ENCODE measurements around the gene PLCD1.
"Not testable (repeated sequence)": the region's sequence is repeated elsewhere in the genome, so short reads cannot be mapped to it uniquely, and the experiment has no call there.

The PLCD1 gene

DNA sequence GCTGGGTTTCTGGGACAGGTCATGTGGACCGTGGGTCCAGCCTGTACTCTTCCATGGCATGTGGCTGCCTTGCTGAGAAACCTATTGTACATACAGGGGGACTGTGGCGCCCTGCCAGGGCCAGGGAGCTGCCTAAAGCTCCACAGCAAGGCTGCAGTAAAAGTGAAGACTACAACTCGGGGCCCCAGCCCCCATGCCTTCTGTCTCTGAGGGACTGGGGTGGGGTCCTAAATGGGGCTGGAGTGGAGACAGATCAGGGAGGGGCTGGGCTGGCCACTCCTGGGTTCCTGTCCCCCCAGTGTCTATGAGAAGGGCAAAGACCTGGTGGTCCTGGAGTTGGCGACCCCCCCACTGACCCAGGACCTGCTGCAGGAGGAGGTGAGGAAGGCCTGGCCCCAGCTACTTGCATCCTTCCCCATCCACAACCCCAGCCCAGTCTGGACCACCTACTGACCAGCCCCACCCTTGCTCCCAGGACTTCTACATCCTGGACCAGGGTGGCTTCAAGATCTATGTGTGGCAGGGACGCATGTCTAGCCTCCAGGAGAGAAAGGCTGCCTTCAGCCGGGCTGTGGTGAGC lies 31.6 kb downstream of the PLCD1 start:
- no peak for DNase-seq

DNA sequence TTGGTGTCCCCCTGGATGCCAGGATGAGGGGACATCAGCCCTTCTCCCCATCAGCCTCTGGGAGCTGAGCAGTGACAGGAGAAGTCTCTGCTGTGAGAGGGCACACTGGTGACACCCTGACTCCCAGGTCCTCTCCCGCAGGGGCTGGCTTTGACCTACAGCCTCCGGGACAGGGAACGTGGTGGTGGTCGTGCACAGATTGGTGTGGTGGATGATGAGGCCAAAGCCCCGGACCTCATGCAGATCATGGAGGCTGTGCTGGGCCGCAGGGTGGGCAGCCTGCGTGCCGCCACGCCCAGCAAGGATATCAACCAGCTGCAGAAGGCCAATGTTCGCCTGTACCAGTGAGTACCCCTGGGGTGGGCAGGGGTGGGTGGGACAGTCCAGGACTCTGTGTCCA lies 32.1 kb downstream of the PLCD1 start:
- DNase-seq = no peak

DNA sequence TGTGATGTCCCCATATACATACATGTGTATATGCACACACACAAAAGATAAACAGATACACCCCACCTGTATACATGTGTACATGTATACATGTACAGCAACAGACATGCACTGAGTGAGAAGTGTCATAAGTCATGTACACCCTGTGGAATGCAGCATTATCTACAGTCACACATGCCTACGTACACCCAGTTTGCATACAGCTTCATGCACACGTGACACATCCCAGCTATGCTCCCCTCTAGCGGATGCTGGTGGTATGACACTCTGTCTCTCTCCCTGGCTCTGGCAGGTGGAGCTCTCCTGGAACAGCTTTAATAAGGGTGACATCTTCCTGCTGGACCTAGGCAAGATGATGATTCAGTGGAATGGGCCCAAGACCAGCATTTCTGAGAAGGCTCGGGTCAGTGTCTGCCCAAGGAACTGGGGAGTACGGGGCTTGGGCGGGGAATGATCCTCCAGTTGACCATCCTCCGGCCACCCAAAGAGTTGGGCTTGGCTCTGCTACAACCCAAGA lies 32.6 kb downstream of the PLCD1 start:
- DNase-seq = peak; percentile 92

DNA sequence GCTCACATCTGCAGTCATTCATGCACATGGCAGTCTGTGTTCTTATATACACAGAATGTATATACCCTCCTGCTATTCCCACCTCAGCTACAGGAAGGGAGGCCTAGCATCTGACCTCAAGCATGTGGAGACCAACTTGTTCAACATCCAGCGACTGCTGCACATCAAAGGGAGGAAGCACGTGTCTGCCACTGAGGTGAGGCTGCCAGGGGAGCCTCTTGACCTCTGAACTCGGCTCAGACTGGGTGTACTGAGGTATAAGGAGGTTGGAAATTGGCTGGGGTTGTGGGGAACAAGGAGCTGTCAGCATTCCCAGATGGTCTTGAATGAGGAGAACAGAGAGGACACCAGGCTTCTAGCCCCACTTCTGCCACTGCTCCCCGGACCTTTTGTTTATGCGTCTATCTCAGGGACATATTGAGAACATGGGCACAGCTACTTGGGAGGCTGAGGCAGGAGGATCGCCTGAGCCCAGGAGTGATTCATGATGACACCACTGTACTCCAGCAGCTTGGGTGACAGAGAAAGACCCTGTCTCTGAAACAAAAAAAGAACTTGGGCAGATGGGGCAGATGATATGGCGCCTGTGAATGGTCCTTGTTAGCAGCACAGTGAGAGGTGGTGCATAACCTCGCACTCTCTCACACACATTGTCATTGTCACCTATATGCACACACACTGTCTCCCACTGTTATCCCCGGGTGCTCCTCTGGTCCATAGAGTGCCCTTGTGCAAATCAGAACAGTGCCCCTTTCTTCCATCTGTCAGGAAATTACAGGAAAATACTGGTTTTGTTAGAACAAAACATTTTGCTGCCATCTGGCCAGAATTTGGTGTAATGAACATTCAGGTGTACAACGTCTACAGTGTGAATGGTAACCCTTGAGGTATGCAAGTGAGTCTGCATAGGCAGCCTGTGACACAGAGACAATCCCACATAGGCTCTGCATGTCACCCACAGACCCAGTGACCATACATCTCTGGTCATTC lies 33.5 kb downstream of the PLCD1 start:
- no peak for DNase-seq

DNA sequence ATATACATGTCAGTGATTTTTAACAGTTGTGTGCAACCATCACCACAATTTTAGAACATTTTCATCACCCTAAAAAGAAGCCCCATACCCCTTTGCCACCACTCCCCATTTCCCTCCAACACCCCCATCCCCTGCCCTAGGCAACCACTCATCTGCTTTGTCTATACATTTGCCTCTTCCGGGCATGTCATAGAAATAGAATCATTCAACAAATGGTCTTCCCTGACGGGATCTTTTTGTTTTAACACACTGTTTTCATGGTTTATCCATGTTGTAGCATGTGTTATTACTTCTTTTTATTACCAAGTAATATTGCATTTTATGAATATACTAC lies 34.8 kb downstream of the PLCD1 start:
- no peak for DNase-seq

DNA sequence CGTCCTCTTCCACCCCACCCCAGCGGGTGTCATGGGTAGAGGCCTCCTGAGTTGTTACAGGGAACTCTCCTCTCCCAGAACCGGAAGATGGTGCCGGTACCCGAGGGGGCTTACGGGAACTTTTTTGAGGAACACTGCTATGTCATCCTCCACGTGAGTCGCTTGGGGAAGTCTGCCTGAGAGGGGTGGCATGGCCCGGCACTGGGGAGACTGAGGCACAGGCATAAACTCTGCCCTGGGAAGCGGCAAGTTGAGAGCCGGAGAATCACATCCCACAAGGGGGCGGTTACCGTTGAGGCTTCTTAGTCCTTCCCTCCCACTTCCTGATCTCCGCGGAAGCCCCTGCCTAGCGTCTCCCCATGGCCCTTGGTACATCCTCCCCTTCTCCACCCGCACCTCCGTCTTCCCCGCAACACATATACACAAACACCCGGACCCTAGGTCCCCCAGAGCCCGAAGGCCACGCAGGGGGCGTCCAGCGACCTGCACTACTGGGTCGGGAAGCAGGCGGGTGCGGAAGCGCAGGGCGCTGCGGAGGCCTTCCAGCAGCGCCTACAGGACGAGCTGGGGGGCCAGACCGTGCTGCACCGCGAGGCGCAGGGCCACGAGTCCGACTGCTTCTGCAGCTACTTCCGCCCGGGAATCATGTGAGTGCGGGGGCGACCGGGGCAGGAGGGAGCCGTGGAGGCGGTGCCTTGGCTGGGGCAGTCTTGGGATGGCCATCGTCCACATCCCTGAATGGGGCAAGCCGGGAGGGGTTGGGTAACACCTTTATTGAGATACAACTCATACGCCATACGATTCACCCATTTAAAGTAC lies 35.4 kb downstream of the PLCD1 start:
- peak; percentile 86 for DNase-seq

DNA sequence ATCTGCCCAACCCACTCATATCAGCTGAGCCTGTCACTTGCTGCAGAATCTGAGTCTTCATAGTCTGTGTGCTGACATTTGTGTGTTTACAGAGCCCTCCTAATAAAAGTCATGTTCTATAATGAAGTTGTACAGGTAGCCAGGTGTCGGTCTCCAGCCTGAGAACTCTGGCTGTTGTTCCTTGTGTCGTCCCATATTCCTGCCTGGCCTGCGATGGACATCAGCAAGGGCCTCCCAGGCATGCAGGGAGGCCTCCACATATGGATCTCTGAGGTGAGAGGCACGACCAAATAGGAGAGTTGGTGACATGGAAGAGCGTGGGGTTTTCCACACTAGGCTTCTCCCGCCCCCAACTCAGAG lies 36.0 kb downstream of the PLCD1 start:
- no peak for DNase-seq

DNA sequence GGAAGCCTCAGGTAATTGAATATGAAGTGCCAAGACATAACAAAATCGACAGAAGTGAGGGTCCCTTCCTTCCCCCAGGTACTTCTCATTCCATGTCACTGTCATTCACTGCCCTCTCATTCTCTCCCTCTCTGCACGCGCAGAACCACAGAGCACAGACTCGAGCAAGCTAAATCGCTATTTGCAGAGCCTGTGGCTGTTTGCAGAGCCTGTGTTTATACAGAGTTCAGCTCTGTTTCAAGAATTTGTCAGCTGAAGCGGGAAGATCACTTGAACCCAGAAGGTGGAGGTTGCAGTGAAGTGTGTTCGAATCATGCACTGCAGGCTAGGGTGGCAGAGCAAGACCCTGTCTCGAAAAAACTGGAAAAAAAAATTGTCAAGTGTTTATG lies 36.4 kb downstream of the PLCD1 start:
- no peak for DNase-seq

DNA sequence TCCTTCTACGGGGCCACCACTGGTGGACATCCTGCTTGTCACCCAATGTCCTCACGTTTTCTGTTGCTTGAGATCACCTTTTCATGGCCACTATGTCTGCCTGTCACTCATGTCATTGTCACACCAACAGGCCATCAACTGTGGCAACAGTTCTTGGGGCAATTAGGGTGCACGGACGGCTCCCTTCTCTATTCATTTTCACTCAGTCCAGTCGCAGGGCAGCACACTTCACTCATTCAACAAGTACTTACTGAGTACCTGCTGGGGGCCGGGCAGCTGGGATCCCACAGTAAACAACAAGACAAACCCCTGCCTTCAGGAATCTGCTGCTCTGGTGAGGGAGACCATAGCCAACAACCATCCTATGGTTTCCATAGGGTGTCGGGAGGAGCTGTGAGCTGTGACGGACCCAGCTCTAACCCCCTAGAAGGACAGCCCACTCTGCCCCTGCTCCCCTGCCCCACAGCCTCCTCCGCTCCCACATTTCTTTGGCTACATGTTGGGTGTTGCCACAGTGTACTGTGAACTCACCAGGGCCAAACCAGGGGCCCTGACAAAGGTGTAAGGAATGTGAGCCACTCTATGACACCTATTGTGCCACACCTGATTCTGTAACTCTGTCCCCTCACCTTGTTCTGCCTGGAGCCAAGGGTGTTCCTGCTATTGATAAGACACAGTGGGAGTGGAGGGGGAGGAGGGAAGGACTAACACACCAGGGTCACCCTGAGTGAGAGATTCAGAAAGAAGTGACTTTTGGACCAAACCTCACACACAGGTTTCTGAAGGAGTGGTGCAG lies 37.0 kb downstream of the PLCD1 start:
- DNase-seq = no peak

DNA sequence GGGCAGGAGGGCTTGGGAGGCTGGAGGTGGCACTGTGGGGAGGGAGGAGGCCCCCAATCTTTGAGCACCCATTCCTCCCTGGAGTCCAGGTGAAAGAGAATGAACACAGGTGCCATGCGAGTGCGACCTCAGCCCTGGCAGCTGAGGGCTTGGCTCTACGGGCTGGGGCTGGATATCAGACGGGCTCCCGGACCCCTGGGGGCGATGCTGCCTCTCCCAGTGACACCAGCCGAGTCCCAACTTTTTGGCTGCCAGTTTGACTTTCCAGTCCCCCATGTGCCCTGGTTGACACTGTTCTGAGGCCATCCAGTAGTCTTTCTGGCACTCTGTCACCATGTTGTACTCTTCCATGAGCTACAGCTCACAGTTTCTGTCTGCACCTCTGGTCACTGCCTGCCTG lies 37.6 kb downstream of the PLCD1 start:
- DNase-seq = no peak

DNA sequence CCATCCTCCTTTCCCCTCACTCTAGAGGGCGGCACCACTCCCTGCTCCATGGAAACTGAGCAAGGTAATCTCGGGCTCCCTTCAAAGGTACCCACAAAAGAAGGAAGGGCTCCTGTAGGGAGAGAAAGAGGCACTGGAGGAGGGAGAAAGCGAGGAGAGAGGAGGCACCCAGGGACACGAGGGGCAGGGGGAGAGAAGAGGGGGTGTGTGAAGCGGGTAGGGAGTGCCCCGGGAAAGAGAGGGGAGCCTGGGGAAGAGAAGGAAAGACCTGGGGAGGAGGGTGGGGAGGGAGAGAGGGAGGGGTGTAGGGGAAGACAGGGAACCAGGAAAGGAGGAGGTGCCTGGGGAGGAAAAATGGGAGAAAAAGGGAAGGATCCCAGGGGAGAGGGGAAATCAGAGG lies 38.3 kb downstream of the PLCD1 start:
- DNase-seq = no peak

DNA sequence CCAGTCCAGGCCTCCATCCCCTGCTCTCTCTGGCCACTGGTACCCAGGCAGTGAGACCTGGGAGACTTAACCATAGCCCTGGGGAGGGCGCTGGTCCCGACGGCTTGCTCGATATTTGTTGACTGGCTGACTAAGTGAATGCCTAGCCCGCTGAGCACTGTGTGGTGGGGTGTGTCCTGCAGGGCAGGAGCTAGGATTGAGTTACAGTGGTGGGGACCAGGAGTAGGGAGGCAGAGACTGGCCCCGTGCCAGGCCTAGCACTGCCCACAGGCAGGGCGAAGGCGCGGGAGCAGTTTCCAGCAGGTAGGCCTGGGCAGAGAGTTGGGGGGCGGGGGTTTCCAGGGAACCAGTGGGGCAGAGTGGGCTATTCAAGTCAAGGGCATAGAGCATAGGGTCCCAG lies 38.9 kb downstream of the PLCD1 start, which contains the start of gene VILL:
Gene VILL (plus strand): TSS at position 260 of the 400 bp plus-strand sequence. CDS start 2,887 bp downstream, outside the sequence.
- no peak for DNase-seq

DNA sequence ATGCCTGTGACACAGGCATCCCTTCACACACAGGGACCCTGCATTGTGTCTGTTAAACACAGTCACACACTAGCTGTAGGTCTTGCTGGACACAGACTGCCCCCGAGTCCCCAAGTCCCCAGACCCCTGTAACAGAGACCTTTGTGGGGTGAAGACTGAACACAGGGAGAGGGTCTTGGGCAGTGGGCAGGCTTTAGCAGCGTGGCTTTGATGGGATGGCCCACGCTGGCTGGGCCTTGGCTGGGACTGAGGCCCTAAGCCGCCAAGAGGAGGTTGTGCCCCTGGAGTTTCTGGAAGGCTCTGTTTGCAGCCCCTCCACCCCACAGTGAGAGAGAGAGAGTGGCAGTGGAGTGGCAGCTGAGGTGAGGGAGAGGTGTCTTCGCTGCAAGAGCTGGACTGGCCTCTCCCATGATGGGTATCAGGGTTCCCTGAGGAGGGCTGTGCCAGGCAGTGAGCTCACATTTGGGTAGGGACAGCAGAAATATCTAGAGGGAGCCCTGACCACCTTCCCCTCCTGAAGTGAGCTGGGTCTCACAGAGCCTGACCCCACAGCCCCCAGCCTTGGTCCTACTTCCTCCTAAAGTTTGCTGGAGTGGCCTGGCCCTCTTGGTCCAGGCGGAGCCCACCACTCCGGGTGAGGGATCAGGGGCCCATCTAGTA lies 39.5 kb downstream of the PLCD1 start:
- no peak for DNase-seq

DNA sequence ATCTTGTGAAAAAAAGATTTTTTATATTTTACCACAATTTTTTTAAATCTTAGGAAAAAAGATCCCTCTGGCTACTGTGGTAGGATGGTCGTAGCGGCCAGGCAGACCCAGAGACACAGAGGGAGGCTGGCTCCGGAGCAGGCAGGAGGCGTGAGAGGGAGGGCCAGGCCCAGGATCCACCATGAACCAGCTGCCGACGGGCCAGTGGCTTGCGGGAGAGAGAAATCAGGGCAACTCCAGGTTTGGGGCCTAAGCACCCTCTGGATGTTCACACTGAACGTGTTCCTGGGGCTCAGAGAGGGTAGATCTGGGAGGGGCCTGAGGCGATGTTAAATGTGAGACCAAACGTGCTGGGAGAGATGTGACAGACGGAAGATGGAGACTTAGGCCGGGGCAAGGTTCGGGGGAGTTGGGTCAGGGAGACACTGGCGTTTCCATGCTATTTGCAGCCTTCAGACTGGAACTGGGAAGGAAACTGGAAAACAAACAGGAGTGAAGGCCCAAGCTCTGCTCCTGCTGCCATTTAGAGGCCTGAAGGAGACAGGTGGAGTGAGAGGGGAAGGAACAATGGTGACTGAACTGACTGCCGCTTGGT lies 40.4 kb downstream of the PLCD1 start:
- no peak for DNase-seq

DNA sequence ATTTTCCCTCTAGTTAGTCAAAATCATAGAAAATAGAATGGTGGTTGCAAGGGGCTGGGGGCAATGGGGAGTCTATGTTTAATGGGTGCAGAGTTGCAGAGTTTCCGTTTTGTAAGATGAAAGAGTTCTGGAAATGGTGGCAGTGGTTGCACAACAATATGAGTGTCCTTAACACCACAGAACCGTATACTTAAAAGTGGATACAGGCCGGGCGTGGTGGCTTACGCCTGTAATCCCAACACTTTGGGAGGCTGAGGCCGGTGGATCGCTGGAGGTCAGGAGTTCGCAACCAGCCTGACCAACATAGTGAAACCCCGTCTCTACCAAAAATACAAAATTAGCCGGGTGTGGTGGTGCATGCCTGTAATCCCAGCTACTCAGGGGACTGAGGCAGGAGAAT lies 41.1 kb downstream of the PLCD1 start:
- DNase-seq = not testable (repeated sequence)

DNA sequence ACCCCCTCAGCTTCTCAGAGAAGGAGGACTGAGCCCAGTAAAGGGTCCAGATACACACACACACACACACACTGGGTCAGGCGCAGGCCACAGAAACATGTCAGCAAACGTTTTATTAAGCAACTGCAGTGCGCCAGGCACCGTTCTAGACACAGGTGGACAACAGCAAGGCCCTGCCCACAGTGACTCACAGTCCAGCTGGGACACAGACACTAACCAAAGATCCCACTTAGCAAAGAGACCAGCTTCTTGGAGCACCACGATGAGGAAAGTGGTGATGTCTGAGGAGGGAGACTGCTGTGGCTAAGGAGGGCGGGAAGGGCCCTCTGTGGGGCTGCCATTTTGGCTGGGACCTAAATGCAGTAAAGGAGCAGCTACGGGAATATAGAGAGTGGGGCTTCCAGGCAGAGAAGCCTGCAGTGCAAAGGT lies 41.7 kb downstream of the PLCD1 start:
- no peak for DNase-seq

DNA sequence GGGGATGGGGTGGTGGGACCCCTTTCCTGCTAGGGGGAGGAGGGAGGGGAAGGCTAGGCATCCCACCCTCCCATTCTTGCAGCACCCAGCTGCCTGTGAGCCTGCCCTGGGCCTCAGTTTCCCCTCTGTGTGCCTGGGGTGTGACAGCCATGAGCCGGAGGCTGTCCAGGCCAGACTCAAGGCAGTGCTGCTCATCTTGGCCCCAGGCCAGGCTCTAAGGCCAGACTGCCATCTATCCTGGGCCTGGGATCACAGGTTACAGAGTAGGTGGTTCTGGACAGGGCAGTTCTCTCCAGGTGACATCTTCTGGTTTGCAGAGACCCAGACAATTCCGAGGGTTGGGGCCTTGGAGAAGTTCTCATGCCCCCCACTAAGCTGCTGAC lies 42.1 kb downstream of the PLCD1 start:
- DNase-seq = no peak

DNA sequence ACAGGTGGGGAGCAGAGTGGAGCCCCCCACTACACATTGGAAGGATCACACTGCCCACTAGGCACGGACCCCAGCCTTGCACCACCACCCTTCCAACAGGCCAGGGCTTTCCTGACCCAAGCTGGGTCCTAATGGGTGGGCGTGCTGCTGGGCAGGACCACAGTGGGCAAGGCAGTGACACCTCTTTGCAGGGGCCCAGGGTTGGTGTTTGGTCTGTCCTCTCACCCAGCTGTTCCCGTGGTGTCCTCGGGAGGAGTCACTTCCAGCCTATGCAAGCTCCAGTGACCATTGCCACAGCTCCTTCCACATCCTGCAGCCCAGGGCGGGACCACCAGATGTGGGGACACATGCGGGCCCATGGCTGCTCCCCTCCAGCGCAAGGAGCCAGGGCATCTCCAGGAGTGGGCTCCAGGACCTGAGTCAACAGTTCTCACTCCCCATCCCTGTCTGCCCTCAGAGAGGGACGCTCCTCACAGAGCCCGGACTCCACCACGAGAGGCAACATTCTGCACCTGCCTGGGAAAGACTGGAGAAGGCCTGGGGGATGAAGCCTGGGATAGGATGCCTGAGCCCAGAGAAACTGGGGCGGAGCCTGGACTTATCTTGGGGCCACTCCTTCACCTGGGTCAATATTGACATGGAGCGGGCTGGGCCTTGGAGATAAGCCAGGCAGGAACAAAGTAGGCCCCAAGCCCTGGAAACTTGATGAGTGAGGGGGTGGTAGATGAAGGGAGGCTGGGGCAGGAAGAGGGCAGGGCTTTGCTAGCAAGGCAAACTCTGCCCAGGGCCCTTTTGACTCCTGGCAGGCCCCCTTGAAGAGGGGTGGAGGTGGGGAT lies 42.7 kb downstream of the PLCD1 start:
- no peak for DNase-seq

DNA sequence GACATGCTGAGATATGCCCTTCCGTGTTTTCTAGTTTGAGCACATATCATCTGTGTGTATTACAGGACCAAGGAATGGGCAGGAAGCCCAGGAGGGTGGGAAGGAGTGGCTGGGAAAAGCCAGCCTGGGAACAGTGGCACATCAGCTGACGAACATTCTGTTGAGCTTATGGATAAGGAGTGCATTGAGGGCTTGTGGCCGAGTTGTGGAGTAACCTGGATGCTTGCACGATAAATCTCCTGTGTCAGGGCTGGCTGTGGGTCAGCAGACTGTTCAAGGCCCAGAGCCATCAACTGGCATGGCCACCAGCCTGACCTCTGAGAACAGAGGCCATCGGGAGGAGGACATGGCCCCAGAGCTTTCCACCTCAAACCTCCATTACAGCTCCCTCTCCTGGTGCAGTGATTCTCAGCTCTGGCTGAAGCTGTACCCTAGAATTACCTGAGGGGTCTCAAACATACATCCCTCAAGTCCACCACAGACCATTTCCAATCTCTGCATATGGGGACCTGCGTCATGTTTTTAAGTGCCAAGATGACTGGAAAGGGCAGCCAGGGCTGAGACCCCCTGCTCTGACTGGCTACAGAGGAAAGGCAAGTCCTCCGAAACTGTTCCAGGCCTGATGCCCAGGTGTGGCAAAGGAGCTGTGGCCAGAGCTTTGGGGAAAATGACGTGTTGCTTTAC lies 43.7 kb downstream of the PLCD1 start:
- no peak for DNase-seq

DNA sequence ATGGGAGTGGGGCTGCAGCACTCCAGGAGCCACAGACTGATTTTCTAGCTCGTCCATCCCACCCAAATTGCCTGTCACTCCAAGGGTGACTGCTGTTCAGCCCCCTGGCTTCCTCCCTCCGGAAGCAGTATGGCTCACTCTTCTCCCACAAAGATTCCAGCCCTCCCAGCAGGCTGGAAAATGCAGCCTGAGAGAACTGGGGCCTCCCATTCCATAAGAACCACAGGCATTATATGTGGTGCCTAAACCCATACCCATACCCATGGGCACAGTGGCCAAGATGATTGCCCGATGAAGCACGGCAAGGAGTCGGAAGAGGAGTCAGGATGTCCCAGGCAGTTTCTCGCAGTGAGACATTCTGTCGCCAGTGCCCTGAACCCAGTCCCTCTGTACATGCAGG lies 44.8 kb downstream of the PLCD1 start:
- no peak for DNase-seq

Measured in activated CD4-positive, alpha-beta T cell treated with anti-CD3 and anti-CD28 coated beads for 48 hours (primary cell).